ENCODE results near the gene AKT2. TPM values are rescaled to one million over a fixed set of nuclear protein-coding genes. Genes with fewer than 3 reads are reported as not detected.

Gene AKT2
- total RNA-seq, 1 donor from 2014 or later = 127 TPM

DNA sequence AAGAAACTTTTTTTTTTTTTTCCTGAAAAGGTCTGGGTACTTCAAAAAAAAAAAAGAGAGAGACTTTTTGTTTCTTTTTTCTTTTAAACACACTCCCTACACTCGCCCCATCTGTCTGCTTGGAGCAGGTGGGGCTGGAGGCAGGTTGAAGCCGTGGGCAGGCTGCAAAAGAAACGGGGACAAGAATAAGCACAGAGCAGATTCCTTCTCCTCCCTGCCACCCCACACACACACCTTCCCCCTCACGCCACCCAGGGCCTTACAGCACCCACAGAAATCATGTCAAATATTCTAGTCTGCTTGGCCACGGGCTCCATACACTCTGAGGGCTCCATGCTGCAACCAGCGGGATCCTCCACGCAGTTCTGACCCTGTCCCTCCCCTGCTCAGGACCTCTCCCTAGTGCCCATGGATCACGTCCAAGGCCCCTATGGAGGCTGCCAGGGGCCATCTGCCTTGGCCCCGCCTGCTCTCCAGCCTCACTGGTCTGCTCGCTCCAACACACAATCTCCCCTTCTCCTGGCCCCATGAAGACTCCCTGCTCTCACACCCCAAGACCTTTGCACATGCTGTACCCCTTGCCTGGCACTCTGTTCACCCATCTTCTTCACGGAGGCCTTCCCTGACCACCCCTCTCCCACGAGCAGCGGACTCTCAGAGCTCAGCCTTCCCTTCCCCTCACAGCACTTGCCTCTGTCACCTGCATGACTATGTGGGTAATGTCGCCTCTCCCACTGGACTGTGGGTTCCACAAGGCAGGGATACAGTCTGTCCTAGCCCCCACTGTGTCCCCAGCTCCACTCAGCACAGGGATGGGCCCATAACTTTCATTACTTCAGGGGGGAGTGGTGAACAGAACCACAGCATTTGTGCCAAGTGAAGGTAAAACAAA is 11.4 kb downstream of the AKT2 start:
- Histone ChIP-seq H3K4me3 (ENCODE audit: insufficient read depth, low read depth, low read length) (no peak overlapping the region), H3K9me3 (ENCODE audit: insufficient read depth, low read depth, low read length) (no peaks in the 10 kb centered on the region), H3K27ac (ENCODE audit: low read depth, low read length) (no peak overlapping the region), H2AFZ (ENCODE audit: low read depth, low read length) (no peak overlapping the region), H3K36me3 (ENCODE audit: insufficient read depth, low read length) (no peaks in the 10 kb centered on the region), H3K4me1 (ENCODE audit: insufficient read depth, low read length) (no peaks in the 10 kb centered on the region), H3K27me3 (ENCODE audit: insufficient read depth, low read length) (no peaks in the 10 kb centered on the region), H4K20me1 (ENCODE audit: insufficient read depth, low read length) (peaks cover 89% of the 10 kb centered on the region), H3K79me2 (ENCODE audit: insufficient read depth, low read length) (peaks cover 90% of the 10 kb centered on the region), H3K9ac (ENCODE audit: low read length) (no peak overlapping the region), H3K4me2 (ENCODE audit: low read length) (no peak overlapping the region)
- no peaks in the 10 kb centered on the region for H3K9me3 Mint-ChIP-seq (ENCODE audit: unreplicated experiment)
- H3K4me1 Mint-ChIP-seq (ENCODE audit: low read depth, unreplicated experiment) = peaks cover 23% of the 10 kb centered on the region
- no peaks in the 10 kb centered on the region for H3K27me3 Mint-ChIP-seq (ENCODE audit: low read depth, unreplicated experiment)
- no peak for TF ChIP-seq CTCF (IDR thresholded peaks at IDR 0.05; ENCODE audit: insufficient read depth, low read depth, low read length)
- no peak for TF ChIP-seq EZH2 (IDR thresholded peaks at IDR 0.05; ENCODE audit: insufficient read depth, low read length)
- H3K4me3 Mint-ChIP-seq (ENCODE audit: unreplicated experiment) = no peak overlapping the region
- FAIRE-seq = no peak
- H3K27ac Mint-ChIP-seq (ENCODE audit: unreplicated experiment) = no peak overlapping the region
- no peak for DNase-seq (ENCODE audit: low read depth)
- H3K36me3 Mint-ChIP-seq (ENCODE audit: low read depth, unreplicated experiment) = peaks cover 11% of the 10 kb centered on the region

DNA sequence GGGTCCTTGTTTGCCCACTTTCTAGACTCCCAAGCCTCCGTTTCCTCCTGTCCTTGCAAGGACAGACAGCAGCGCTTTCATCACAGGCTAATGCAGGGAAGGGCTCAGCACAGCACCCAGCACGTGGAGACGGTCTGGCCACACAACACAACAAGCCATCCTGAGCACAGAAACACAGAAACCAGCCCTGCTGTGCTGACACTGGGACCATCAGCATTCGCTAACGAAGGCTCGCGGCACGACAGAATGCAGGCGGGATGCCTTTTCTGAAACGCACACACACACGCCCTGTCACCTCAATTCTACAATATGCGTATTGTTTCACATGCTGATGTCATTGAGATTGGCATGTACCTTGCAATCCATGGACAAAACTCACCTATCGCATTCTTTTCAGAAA is 12.9 kb downstream of the AKT2 start:
- no peaks in the 10 kb centered on the region for H3K27me3 Mint-ChIP-seq (ENCODE audit: low read depth, unreplicated experiment)
- TF ChIP-seq CTCF (IDR thresholded peaks at IDR 0.05; ENCODE audit: insufficient read depth, low read depth, low read length) (no peak), EZH2 (IDR thresholded peaks at IDR 0.05; ENCODE audit: insufficient read depth, low read length) (no peak)

DNA sequence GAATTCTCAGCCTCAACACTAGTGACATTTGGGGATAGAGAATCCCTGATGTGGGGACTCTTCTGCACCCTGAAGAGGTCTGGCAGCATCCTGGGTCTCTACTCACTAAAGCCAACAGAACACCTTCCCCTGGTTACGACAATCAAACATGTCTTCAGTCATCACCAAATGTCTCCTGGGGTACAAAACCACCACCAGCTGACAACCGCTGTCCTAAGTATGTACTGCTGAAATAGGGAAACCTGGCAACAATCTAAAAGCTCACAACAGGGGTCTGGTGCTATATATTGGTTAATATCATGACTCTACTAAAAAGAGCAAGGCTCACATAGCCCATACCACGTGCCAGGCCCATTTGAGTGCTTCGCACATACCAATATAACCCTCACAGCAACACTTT is 13.4 kb downstream of the AKT2 start:
- H3K4me3 ChIP-seq (ENCODE audit: insufficient read depth, low read depth, low read length) = no peak overlapping the region
- Mint-ChIP-seq H3K27me3 (ENCODE audit: low read depth, unreplicated experiment) (no peaks in the 10 kb centered on the region), H3K4me1 (ENCODE audit: low read depth, unreplicated experiment) (peaks cover 11% of the 10 kb centered on the region), H3K27ac (ENCODE audit: unreplicated experiment) (no peak overlapping the region), H3K4me3 (ENCODE audit: unreplicated experiment) (no peak overlapping the region), H3K9me3 (ENCODE audit: unreplicated experiment) (no peaks in the 10 kb centered on the region), H3K36me3 (ENCODE audit: low read depth, unreplicated experiment) (peaks cover 13% of the 10 kb centered on the region)
- no peak for FAIRE-seq
- H3K27me3 ChIP-seq (ENCODE audit: insufficient read depth, low read length) = no peaks in the 10 kb centered on the region
- no peak for DNase-seq (ENCODE audit: low read depth)
- H2AFZ ChIP-seq (ENCODE audit: low read depth, low read length) = no peak overlapping the region
- H3K27ac ChIP-seq (ENCODE audit: low read depth, low read length) = no peak overlapping the region
- peaks cover 90% of the 10 kb centered on the region for H3K79me2 ChIP-seq (ENCODE audit: insufficient read depth, low read length)
- no peak for TF ChIP-seq CTCF (IDR thresholded peaks at IDR 0.05; ENCODE audit: insufficient read depth, low read depth, low read length)
- TF ChIP-seq EZH2 (IDR thresholded peaks at IDR 0.05; ENCODE audit: insufficient read depth, low read length) = no peak
- no peaks in the 10 kb centered on the region for H3K36me3 ChIP-seq (ENCODE audit: insufficient read depth, low read length)
- peaks cover 88% of the 10 kb centered on the region for H4K20me1 ChIP-seq (ENCODE audit: insufficient read depth, low read length)
- no peak overlapping the region for H3K4me2 ChIP-seq (ENCODE audit: low read length)
- H3K4me1 ChIP-seq (ENCODE audit: insufficient read depth, low read length) = no peaks in the 10 kb centered on the region
- no peaks in the 10 kb centered on the region for H3K9me3 ChIP-seq (ENCODE audit: insufficient read depth, low read depth, low read length)
- no peak overlapping the region for H3K9ac ChIP-seq (ENCODE audit: low read length)

More for the DNA sequence above, 12.9 kb downstream of the AKT2 start:
- H3K36me3 ChIP-seq (ENCODE audit: insufficient read depth, low read length) = no peaks in the 10 kb centered on the region
- no peak for FAIRE-seq
- no peak overlapping the region for H3K9ac ChIP-seq (ENCODE audit: low read length)
- H3K4me2 ChIP-seq (ENCODE audit: low read length) = no peak overlapping the region
- no peak overlapping the region for H3K27ac ChIP-seq (ENCODE audit: low read depth, low read length)
- H3K9me3 ChIP-seq (ENCODE audit: insufficient read depth, low read depth, low read length) = no peaks in the 10 kb centered on the region
- peaks cover 89% of the 10 kb centered on the region for H4K20me1 ChIP-seq (ENCODE audit: insufficient read depth, low read length)
- H3K4me1 ChIP-seq (ENCODE audit: insufficient read depth, low read length) = no peaks in the 10 kb centered on the region
- Mint-ChIP-seq H3K9me3 (ENCODE audit: unreplicated experiment) (no peaks in the 10 kb centered on the region), H3K4me3 (ENCODE audit: unreplicated experiment) (no peak overlapping the region), H3K36me3 (ENCODE audit: low read depth, unreplicated experiment) (peaks cover 13% of the 10 kb centered on the region), H3K27ac (ENCODE audit: unreplicated experiment) (no peak overlapping the region), H3K4me1 (ENCODE audit: low read depth, unreplicated experiment) (peaks cover 11% of the 10 kb centered on the region)
- no peak for DNase-seq (ENCODE audit: low read depth)
- H3K4me3 ChIP-seq (ENCODE audit: insufficient read depth, low read depth, low read length) = no peak overlapping the region
- peaks cover 90% of the 10 kb centered on the region for H3K79me2 ChIP-seq (ENCODE audit: insufficient read depth, low read length)
- H2AFZ ChIP-seq (ENCODE audit: low read depth, low read length) = no peak overlapping the region
- H3K27me3 ChIP-seq (ENCODE audit: insufficient read depth, low read length) = no peaks in the 10 kb centered on the region
